ENCODE measurements around the gene HLA-G.

DNA sequence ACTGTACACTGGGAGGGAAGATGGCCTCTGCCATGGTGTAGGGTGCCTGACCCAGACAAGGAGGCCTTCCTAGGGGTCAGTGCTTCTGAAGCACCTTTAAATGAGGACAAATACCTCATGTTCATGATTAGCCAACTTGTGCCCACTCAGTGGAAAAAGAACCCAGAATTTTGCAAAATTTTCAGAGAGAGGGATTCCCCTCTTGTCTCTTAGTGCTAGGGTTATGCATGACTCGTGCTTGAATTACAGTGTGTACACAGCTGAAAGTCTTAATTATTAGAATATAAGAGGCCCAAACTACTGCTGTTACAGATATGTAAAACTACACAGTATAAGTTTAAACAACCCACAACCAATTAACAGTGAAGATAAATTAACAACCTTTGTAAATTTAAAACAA lies 38.0 kb downstream of the HLA-G start:
- no peak for TF ChIP-seq POLR2A (IDR thresholded peaks at IDR 0.05)
- TF ChIP-seq, protein P1, sequence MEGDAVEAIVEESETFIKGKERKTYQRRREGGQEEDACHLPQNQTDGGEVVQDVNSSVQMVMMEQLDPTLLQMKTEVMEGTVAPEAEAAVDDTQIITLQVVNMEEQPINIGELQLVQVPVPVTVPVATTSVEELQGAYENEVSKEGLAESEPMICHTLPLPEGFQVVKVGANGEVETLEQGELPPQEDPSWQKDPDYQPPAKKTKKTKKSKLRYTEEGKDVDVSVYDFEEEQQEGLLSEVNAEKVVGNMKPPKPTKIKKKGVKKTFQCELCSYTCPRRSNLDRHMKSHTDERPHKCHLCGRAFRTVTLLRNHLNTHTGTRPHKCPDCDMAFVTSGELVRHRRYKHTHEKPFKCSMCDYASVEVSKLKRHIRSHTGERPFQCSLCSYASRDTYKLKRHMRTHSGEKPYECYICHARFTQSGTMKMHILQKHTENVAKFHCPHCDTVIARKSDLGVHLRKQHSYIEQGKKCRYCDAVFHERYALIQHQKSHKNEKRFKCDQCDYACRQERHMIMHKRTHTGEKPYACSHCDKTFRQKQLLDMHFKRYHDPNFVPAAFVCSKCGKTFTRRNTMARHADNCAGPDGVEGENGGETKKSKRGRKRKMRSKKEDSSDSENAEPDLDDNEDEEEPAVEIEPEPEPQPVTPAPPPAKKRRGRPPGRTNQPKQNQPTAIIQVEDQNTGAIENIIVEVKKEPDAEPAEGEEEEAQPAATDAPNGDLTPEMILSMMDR (IDR thresholded peaks at IDR 0.05) = no peak
- no peak for TF ChIP-seq POLR2AphosphoS5 (IDR thresholded peaks at IDR 0.05)
